Suppressor macrophage treated with lipopolysaccharide for 4 hours (primary cell): ENCODE data around the gene SPOCD1.

Experiments used
- DNase-seq: peaks from one replicate; pipeline ENCODE4 v3.0.0-alpha.2; 2020

SPOCD1 gene

GRCh38 chr1:31815752-31816500 lies at the start of gene SPOCD1:
TSS of gene SPOCD1 (minus strand) at chr1:31816022. CDS start at chr1:31815333, 689 bp downstream.
- DNase-seq = peak; percentile 85

- no peak for DNase-seq
Measured at GRCh38 chr1:31862071-31862470, 46.2 kb upstream of the SPOCD1 start.

GRCh38 chr1:31861346-31861745 lies 45.5 kb upstream of the SPOCD1 start:
- no peak for DNase-seq

- no peak for DNase-seq
Measured at GRCh38 chr1:31860581-31860980, 44.8 kb upstream of the SPOCD1 start.

- DNase-seq = no peak
Measured at GRCh38 chr1:31859719-31860118, 43.9 kb upstream of the SPOCD1 start.

- DNase-seq = no peak
Measured at GRCh38 chr1:31859044-31859443, 43.2 kb upstream of the SPOCD1 start.

- no peak for DNase-seq
Measured at GRCh38 chr1:31857863-31858262, 42.0 kb upstream of the SPOCD1 start.

GRCh38 chr1:31856140-31856539 lies 40.3 kb upstream of the SPOCD1 start:
- DNase-seq = no peak

GRCh38 chr1:31855038-31855845 lies 39.4 kb upstream of the SPOCD1 start:
- peak; percentile 43 for DNase-seq

- no peak for DNase-seq
Measured at GRCh38 chr1:31849653-31850052, 33.8 kb upstream of the SPOCD1 start.

- DNase-seq = no peak
Measured at GRCh38 chr1:31848381-31848897, 32.6 kb upstream of the SPOCD1 start.

- no peak for DNase-seq
Measured at GRCh38 chr1:31846484-31846883, 30.7 kb upstream of the SPOCD1 start.

GRCh38 chr1:31843506-31843905 lies 27.7 kb upstream of the SPOCD1 start:
- no peak for DNase-seq

- DNase-seq = no peak
Measured at GRCh38 chr1:31839662-31840343, 24.0 kb upstream of the SPOCD1 start.

- no peak for DNase-seq
Measured at GRCh38 chr1:31837451-31838158, 21.8 kb upstream of the SPOCD1 start.

GRCh38 chr1:31836638-31837037 lies 20.8 kb upstream of the SPOCD1 start:
- no peak for DNase-seq

- no peak for DNase-seq
Measured at GRCh38 chr1:31835415-31835814, 19.6 kb upstream of the SPOCD1 start.

GRCh38 chr1:31834501-31834900 lies 18.7 kb upstream of the SPOCD1 start:
- DNase-seq = no peak

- peak; percentile 22 for DNase-seq
Measured at GRCh38 chr1:31831397-31832378, 15.9 kb upstream of the SPOCD1 start.

- no peak for DNase-seq
Measured at GRCh38 chr1:31830511-31830910, 14.7 kb upstream of the SPOCD1 start.

- no peak for DNase-seq
Measured at GRCh38 chr1:31830065-31830464, 14.2 kb upstream of the SPOCD1 start.
